ENCODE results near the gene CIT.

Gene CIT

GRCh38 chr12:119803381-119803791 lies 73.7 kb downstream of the CIT start:
- DNase-seq: no peak

- DNase-seq: no peak
Observed at GRCh38 chr12:119802472-119802871, 74.6 kb downstream of the CIT start.

GRCh38 chr12:119797090-119797489 lies 80.0 kb downstream of the CIT start:
- DNase-seq: no peak

GRCh38 chr12:119796292-119796691 lies 80.8 kb downstream of the CIT start:
- DNase-seq: no peak

- DNase-seq: no peak
Observed at GRCh38 chr12:119791453-119791852, 85.7 kb downstream of the CIT start.

- no peak for DNase-seq
Observed at GRCh38 chr12:119788786-119789185, 88.3 kb downstream of the CIT start.

GRCh38 chr12:119786539-119786938 lies 90.6 kb downstream of the CIT start:
- no peak for DNase-seq

GRCh38 chr12:119784673-119785072 lies 92.4 kb downstream of the CIT start:
- DNase-seq: no peak

- no peak for DNase-seq
Observed at GRCh38 chr12:119783787-119784186, 93.3 kb downstream of the CIT start.

- no peak for DNase-seq
Observed at GRCh38 chr12:119781804-119782203, 95.3 kb downstream of the CIT start.

GRCh38 chr12:119780786-119781434 lies 96.2 kb downstream of the CIT start:
- DNase-seq: peak; percentile 11

- no peak for DNase-seq
Observed at GRCh38 chr12:119775246-119775895, 101.7 kb downstream of the CIT start.

- DNase-seq: no peak
Observed at GRCh38 chr12:119772431-119772830, 104.7 kb downstream of the CIT start.

- DNase-seq: no peak
Observed at GRCh38 chr12:119770146-119770545, 107.0 kb downstream of the CIT start.

GRCh38 chr12:119762619-119763018 lies 114.5 kb downstream of the CIT start:
- no peak for DNase-seq

GRCh38 chr12:119758722-119759121 lies 118.4 kb downstream of the CIT start:
- DNase-seq: no peak

- DNase-seq: no peak
Observed at GRCh38 chr12:119758234-119758633, 118.9 kb downstream of the CIT start.

GRCh38 chr12:119751961-119752360 lies 125.2 kb downstream of the CIT start:
- DNase-seq: no peak

GRCh38 chr12:119749666-119750065 lies 127.5 kb downstream of the CIT start:
- DNase-seq: no peak

- DNase-seq: no peak
Observed at GRCh38 chr12:119748497-119748896, 128.6 kb downstream of the CIT start.

GRCh38 chr12:119746169-119746568 lies 131.0 kb downstream of the CIT start:
- DNase-seq: no peak

GRCh38 chr12:119744900-119745606 lies 132.1 kb downstream of the CIT start:
- DNase-seq: no peak

GRCh38 chr12:119742700-119743099 lies 134.4 kb downstream of the CIT start:
- no peak for DNase-seq

- no peak for DNase-seq
Observed at GRCh38 chr12:119740830-119741229, 136.3 kb downstream of the CIT start.

All from DMS79 treated with DMSO at 0.1 percent for 48 hours (cell line).